HepG2 (cell line): Measurements from ENCODE around the gene NR1H3. TPM values are rescaled to one million over a fixed set of nuclear protein-coding genes. Genes with fewer than 3 reads are reported as not detected.

Source experiments
- ATAC-seq: fragments of 200-7000 bp; cut with Tn5 transposase; 3 replicates; pipeline ENCODE4 v1.9.1; 2020; ENCODE audit warnings: mild to moderate bottlenecking, moderate library complexity
- BruUV-seq: library from RNA; stranded (reverse); fragments of 400-500 nt; replicated peaks from 2 replicates; lab custom pipeline; 2021; lab: Mats Ljungman, UMichigan
- CTCF ChIA-PET: fragments of 300-600 bp; formaldehyde crosslinking; extraction: SDS; loops from one replicate; lab custom pipeline; 2021; ENCODE audit warnings: low total read pairs, inconsistent platforms, low intra/inter-chr PET ratio; lab: Yijun Ruan, JAX
- POLR2A ChIA-PET: fragments of 350-600 bp; sonication (Branson Sonifier 250); formaldehyde crosslinking; loops from one replicate; lab custom pipeline; 2020; ENCODE audit warnings: antibody characterized with exemption, inconsistent platforms; lab: Yijun Ruan, JAX
- DNase-seq: peaks from one replicate; pipeline ENCODE4 v3.0.0-alpha.2; 2015; ENCODE audit warnings: low spot score
- FAIRE-seq: peaks from 3 replicates; lab custom pipeline; 2011; peaks lifted over from hg19 to GRCh38; lab: Jason Lieb, UNC
- H2AFZ ChIP-seq: one replicate; pipeline ENCODE4 v1.6.1; 2011; ENCODE audit warnings: low read length, inconsistent platforms
- H3K27ac ChIP-seq: fragments of 300-600 bp; 3 replicates; pipeline ENCODE4 v1.8.0; 2011; ENCODE audit warnings: mixed run types, mild to moderate bottlenecking, mixed read lengths, low read length, inconsistent platforms; ENCODE audit not compliant: insufficient read depth; ENCODE audit errors: extremely low read length
- H3K27me3 ChIP-seq, 2 experiments: fragments of 200-600 bp in 1 of 2; 2 replicates in 1 of 2; 3 replicates in 1 of 2; pipeline versions ENCODE4 v1.6.0 to v1.8.0; 2011; ENCODE audit warnings: low read length in 2 of 2, mild to moderate bottlenecking in 2 of 2, moderate library complexity in 2 of 2, inconsistent platforms in 1 of 2; ENCODE audit not compliant: insufficient read depth in 2 of 2, control insufficient read depth in 1 of 2
- H3K36me3 ChIP-seq, 2 experiments: fragments of 200-600 bp in 1 of 2; replicated peaks in 1 of 2; 2 replicates in 1 of 2; 3 replicates in 1 of 2; pipeline versions ENCODE4 v1.5.1 to v1.8.0; 2011; ENCODE audit warnings: low read length in 2 of 2, inconsistent platforms in 1 of 2; ENCODE audit not compliant: insufficient read depth in 2 of 2, control insufficient read depth in 1 of 2
- H3K4me1 ChIP-seq: 2 replicates; pipeline ENCODE4 v1.5.1; 2012; ENCODE audit warnings: low read length, inconsistent platforms; ENCODE audit not compliant: insufficient read depth
- H3K4me2 ChIP-seq: 2 replicates; pipeline ENCODE4 v1.6.0; 2011; ENCODE audit warnings: low read depth, low read length, inconsistent platforms
- H3K4me3 ChIP-seq, 3 experiments: fragments of 200-600 bp in 1 of 3; sonication (generic), shearing (Covaris generic) in 1 of 3; replicated peaks in 1 of 3; 2 replicates each; pipeline ENCODE4 v1.5.1; 2011 to 2016; ENCODE audit warnings: low read length in 3 of 3, inconsistent platforms in 2 of 3, low read depth in 2 of 3, mild to moderate bottlenecking in 2 of 3, control low read depth in 1 of 3, mixed read lengths in 1 of 3; ENCODE audit not compliant: insufficient read depth in 1 of 3
- H3K79me2 ChIP-seq: one replicate; pipeline ENCODE4 v1.6.1; 2011; ENCODE audit warnings: low read length, inconsistent platforms; ENCODE audit not compliant: insufficient read depth
- H3K9ac ChIP-seq: 2 replicates; pipeline ENCODE4 v1.6.0; 2011; ENCODE audit warnings: mild to moderate bottlenecking, low read depth, low read length, inconsistent platforms; ENCODE audit not compliant: insufficient read depth
- H3K9me3 ChIP-seq: 2 replicates; pipeline ENCODE4 v1.5.1; 2012; ENCODE audit warnings: mild to moderate bottlenecking, low read length
- H4K20me1 ChIP-seq: 2 replicates; pipeline ENCODE4 v1.6.0; 2011; ENCODE audit warnings: inconsistent platforms, mild to moderate bottlenecking, low read length, moderate library complexity; ENCODE audit not compliant: insufficient read depth
- CCAR2 ChIP-seq: fragments of 200-400 bp; formaldehyde crosslinking; optimal IDR thresholded peaks from 2 replicates; pipeline ENCODE3; 2018; ENCODE audit warnings: low read depth, mild to moderate bottlenecking, low read length, moderate library complexity
- LRRFIP1 ChIP-seq: sonication (generic); formaldehyde crosslinking; conservative IDR thresholded peaks from 2 replicates; pipeline ENCODE4 v1.4.0; 2020; ENCODE audit warnings: missing genetic modification reagents
- PCBP1 ChIP-seq: fragments of 200-400 bp; formaldehyde crosslinking; IDR thresholded peaks from 2 replicates; pipeline ENCODE4 v1.6.1; 2017; ENCODE audit warnings: mild to moderate bottlenecking, low read depth, low read length, borderline replicate concordance
- RARG ChIP-seq: sonication (generic); formaldehyde crosslinking; IDR thresholded peaks from 2 replicates; pipeline ENCODE4 v1.4.0; 2020; ENCODE audit warnings: low read depth, mild to moderate bottlenecking, missing genetic modification reagents
- ZNF124 ChIP-seq: sonication (generic); formaldehyde crosslinking; IDR thresholded peaks from 2 replicates; pipeline ENCODE4 v1.4.0; 2020; ENCODE audit warnings: missing genetic modification reagents
- ZNF503 ChIP-seq: sonication (generic); formaldehyde crosslinking; IDR thresholded peaks from 2 replicates; pipeline ENCODE4 v1.4.0; 2020; ENCODE audit warnings: missing genetic modification reagents
- WGBS: methylation state at CpG from one replicate; pipeline ENCODE4 v1.1.6; 2017; ENCODE audit warnings: low lambda C conversion rate; 5-methylcytosine and 5-hydroxymethylcytosine counted together
- in situ Hi-C: cut with HindIII; loops from 2 replicates; pipeline ENCODE4 v1.10.0; 2017; ENCODE audit warnings: low pct_unique_long_range_greater_than_20kb; ENCODE audit not compliant: extremely low pct_ligation_motif_present
- intact Hi-C: fragments of 100-400 bp; cut with micrococcal nuclease; formaldehyde crosslinking; loops from one replicate; pipeline ENCODE4 v1.10.0; 2022; ENCODE audit not compliant: unreplicated experiment
- polyA plus RNA-seq, 8 experiments: library from polyadenylated mRNA; depleted of rRNA in 3 of 8; stranded (reverse) in 7 of 8; unstranded in 1 of 8; fragments of >200 nt; fragmentation: Illumina TruSeq in 4 of 8; extraction: Trizol in 4 of 8; gene quantifications; 2 replicates each; pipeline versions ENCODE4 v1.2.1 to v1.2.3, GENCODE V29; 2011 to 2016; ENCODE audit warnings: low read depth in 4 of 8, missing spikeins in 1 of 8, mixed read lengths in 1 of 8; ENCODE audit not compliant: insufficient read depth in 1 of 8
- total RNA-seq, 5 experiments: library from RNA; depleted of rRNA; stranded (reverse); fragments of >200 nt; fragmentation: Illumina TruSeq; extraction: Trizol; gene quantifications; 2 replicates each; pipeline ENCODE4 v1.2.3, GENCODE V29; 2016; ENCODE audit warnings: low read depth in 1 of 5
- TF ChIP-seq, protein P1 (sequence below): IDR thresholded peaks from 2 replicates; pipeline ENCODE4 v1.6.1; 2012; ENCODE audit warnings: low read length, improper control_type of control experiment

Gene NR1H3
- total and polyA plus RNA-seq, 2 of the 13 experiments (the other 11 are each of a cell fraction or from before 2014, with no cell fraction given): 41.8 to 102 TPM

DNA sequence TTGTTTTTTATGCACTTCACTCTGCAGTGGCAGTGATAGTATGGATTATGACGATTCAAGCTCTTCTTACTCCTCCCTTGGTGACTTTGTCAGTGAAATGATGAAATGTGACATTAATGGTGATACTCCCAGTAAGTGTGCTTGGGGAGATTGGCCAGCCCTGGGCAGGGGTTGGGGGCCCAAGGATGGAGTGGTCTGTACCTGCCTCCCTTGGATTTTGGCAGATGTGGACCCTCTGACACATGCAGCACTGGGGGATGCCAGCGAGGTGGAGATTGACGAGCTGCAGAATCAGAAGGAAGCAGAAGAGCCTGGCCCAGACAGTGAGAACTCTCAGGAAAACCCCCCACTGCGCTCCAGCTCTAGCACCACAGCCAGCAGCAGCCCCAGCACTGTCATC lies 26.4 kb downstream of the NR1H3 start:
- ATAC-seq (no peak), FAIRE-seq (no peak), DNase-seq (no peak)
- H3K4me1 ChIP-seq: peaks cover 9% of the 10 kb centered on the region
- intact Hi-C loops: no loop called here
- over 99% methylated on average over 4 of the region's 4 CpGs for WGBS
- BruUV-seq: no TSS peak
- no peaks in the 10 kb centered on the region for H3K27me3 ChIP-seq
- in situ Hi-C loops: no loop called here
- no peak for TF ChIP-seq LRRFIP1 (CRISPR knock-in tag)
- no peak for TF ChIP-seq RARG (CRISPR knock-in tag)
- TF ChIP-seq, protein P1, sequence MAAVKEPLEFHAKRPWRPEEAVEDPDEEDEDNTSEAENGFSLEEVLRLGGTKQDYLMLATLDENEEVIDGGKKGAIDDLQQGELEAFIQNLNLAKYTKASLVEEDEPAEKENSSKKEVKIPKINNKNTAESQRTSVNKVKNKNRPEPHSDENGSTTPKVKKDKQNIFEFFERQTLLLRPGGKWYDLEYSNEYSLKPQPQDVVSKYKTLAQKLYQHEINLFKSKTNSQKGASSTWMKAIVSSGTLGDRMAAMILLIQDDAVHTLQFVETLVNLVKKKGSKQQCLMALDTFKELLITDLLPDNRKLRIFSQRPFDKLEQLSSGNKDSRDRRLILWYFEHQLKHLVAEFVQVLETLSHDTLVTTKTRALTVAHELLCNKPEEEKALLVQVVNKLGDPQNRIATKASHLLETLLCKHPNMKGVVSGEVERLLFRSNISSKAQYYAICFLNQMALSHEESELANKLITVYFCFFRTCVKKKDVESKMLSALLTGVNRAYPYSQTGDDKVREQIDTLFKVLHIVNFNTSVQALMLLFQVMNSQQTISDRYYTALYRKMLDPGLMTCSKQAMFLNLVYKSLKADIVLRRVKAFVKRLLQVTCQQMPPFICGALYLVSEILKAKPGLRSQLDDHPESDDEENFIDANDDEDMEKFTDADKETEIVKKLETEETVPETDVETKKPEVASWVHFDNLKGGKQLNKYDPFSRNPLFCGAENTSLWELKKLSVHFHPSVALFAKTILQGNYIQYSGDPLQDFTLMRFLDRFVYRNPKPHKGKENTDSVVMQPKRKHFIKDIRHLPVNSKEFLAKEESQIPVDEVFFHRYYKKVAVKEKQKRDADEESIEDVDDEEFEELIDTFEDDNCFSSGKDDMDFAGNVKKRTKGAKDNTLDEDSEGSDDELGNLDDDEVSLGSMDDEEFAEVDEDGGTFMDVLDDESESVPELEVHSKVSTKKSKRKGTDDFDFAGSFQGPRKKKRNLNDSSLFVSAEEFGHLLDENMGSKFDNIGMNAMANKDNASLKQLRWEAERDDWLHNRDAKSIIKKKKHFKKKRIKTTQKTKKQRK: no peak
- TF ChIP-seq PCBP1: no peak
- no peak for TF ChIP-seq ZNF503 (CRISPR knock-in tag)
- no peak for TF ChIP-seq CCAR2
- no peak for TF ChIP-seq ZNF124 (CRISPR knock-in tag)
- no peak overlapping the region for H3K4me3 ChIP-seq
- peaks cover 43 to 71% of the 10 kb centered on the region in 2 experiments for H3K36me3 ChIP-seq
- H3K9me3 ChIP-seq: no peaks in the 10 kb centered on the region
- no peak overlapping the region for H3K27ac ChIP-seq
- POLR2A ChIA-PET: no interaction called here
- H2AFZ ChIP-seq: no peak overlapping the region
- no peak overlapping the region for H3K4me2 ChIP-seq
- H3K9ac ChIP-seq: no peak overlapping the region
- no peaks in the 10 kb centered on the region for H3K79me2 ChIP-seq
- CTCF ChIA-PET: no interaction called here
- no peaks in the 10 kb centered on the region for H4K20me1 ChIP-seq
